Caco-2 (cell line): ENCODE measurements around the gene HSD17B10. TPM values are rescaled to one million over a fixed set of nuclear protein-coding genes. Genes with fewer than 3 reads are reported as not detected.

ENCODE experiments used
- BruUV-seq: library from RNA; stranded (reverse); fragments of 400-500 nt; replicated peaks from 2 replicates; lab custom pipeline; 2021; lab: Mats Ljungman, UMichigan
- CTCF ChIA-PET: fragments of 300-600 bp; sonication (Branson Sonifier 250); formaldehyde crosslinking; loops from one replicate; lab custom pipeline; 2022; ENCODE audit warnings: antibody characterized with exemption; lab: Charles Lee
- POLR2A ChIA-PET: fragments of 300-600 bp; sonication (Branson Sonifier 250); formaldehyde crosslinking; loops from one replicate; lab custom pipeline; 2022; ENCODE audit warnings: antibody characterized with exemption; lab: Charles Lee
- DNase-seq, 2 experiments: peaks; one replicate each; pipeline versions ENCODE4 v3.0.0 to v3.0.0-alpha.2; 2020 to 2022
- H3K27me3 ChIP-seq: replicated peaks from 2 replicates; pipeline ENCODE4 v1.6.0; 2011; ENCODE audit warnings: low read length; ENCODE audit not compliant: control insufficient read depth, insufficient read depth
- H3K36me3 ChIP-seq: 2 replicates; pipeline ENCODE4 v1.5.1; 2011; ENCODE audit warnings: low read length; ENCODE audit not compliant: control insufficient read depth, insufficient read depth
- H3K4me1 ChIP-seq: fragments of 250-450 bp; sonication (Bioruptor Pico); 2 replicates; pipeline ENCODE4 v1.5.1; 2020; ENCODE audit warnings: mild to moderate bottlenecking
- H3K4me3 ChIP-seq: 2 replicates; pipeline ENCODE4 v1.5.1; 2011; ENCODE audit warnings: low read depth, mild to moderate bottlenecking, control low read depth, low read length
- H3K9me3 ChIP-seq: fragments of 250-450 bp; sonication (Bioruptor Pico); 2 replicates; pipeline ENCODE4 v1.5.1; 2020; ENCODE audit warnings: mild to moderate bottlenecking, moderate library complexity
- H3K27ac Mint-ChIP-seq: one replicate; pipeline ENCODE4 v1.8.0; 2022; ENCODE audit warnings: mixed read lengths; ENCODE audit not compliant: unreplicated experiment
- H3K27me3 Mint-ChIP-seq: one replicate; pipeline ENCODE4 v1.8.0; 2022; ENCODE audit warnings: mixed read lengths; ENCODE audit not compliant: insufficient read depth, unreplicated experiment
- H3K36me3 Mint-ChIP-seq: one replicate; pipeline ENCODE4 v1.8.0; 2022; ENCODE audit warnings: mild to moderate bottlenecking, mixed read lengths; ENCODE audit not compliant: insufficient read depth, unreplicated experiment
- H3K4me1 Mint-ChIP-seq: one replicate; pipeline ENCODE4 v1.8.0; 2022; ENCODE audit warnings: low read depth, mixed read lengths; ENCODE audit not compliant: unreplicated experiment
- H3K4me3 Mint-ChIP-seq: one replicate; pipeline ENCODE4 v1.8.0; 2022; ENCODE audit warnings: mild to moderate bottlenecking, moderate library complexity, mixed read lengths; ENCODE audit not compliant: unreplicated experiment
- H3K9me3 Mint-ChIP-seq: one replicate; pipeline ENCODE4 v1.8.0; 2022; ENCODE audit warnings: mixed read lengths; ENCODE audit not compliant: unreplicated experiment
- CTCF ChIP-seq, 2 experiments: fragments of 200-600 bp in 1 of 2; IDR thresholded peaks; 1 replicate in 1 of 2; 2 replicates in 1 of 2; pipeline versions ENCODE4 v1.5.1 to v1.8.0; 2011 to 2022; ENCODE audit warnings: antibody characterized with exemption in 1 of 2, control low read depth in 1 of 2, inconsistent platforms in 1 of 2, low read depth in 1 of 2, low read length in 1 of 2, mild to moderate bottlenecking in 1 of 2, moderate library complexity in 1 of 2; ENCODE audit not compliant: insufficient read depth in 1 of 2, severe bottlenecking in 1 of 2, unreplicated experiment in 1 of 2
- intact Hi-C: fragments of 100-400 bp; cut with micrococcal nuclease; formaldehyde crosslinking; loops from one replicate; pipeline ENCODE4 v1.10.0; 2022; ENCODE audit not compliant: unreplicated experiment
- total RNA-seq: library from RNA; stranded (reverse); gene quantifications from 2 replicates; pipeline ENCODE4 v1.2.3, GENCODE V29; 2022

Gene HSD17B10
- total RNA-seq, 1 experiment from 2014 or later = 137 TPM

DNA sequence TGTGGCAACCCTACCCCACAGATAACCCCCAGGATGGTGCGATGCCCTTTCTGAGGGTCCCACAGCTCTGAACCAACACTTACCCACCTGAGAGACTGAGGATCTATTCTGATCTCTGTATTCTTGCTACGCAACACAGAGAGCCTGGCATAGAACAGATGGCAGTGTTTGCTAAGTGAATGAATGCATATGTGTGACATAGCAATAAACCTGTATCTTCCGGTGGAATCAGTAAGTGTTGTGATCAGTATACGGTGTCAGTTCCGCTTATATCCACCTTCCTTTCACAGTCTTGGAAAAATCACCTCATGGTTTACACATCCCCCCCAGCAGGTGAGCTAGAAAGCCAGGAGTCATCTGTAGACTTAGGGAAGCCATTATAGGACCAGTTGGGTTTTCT is 5.9 kb upstream of the HSD17B10 start:
- no peaks in the 10 kb centered on the region for H3K9me3 ChIP-seq
- no peaks in the 10 kb centered on the region for H3K4me1 Mint-ChIP-seq
- TF ChIP-seq CTCF (IDR thresholded peaks at IDR 0.05; ENCODE audit: insufficient read depth in 1 of 2, low read depth in 1 of 2, low read length in 1 of 2, severe bottlenecking in 1 of 2, unreplicated experiment in 1 of 2) = no peak
- POLR2A ChIA-PET = interaction anchor here (1.0 kb wide), 1 partner anchor 18 kb away, joined by 3 read pairs; the partner anchor contains the start of genes RIBC1 and SMC1A
- H3K36me3 Mint-ChIP-seq = no peaks in the 10 kb centered on the region
- H3K36me3 ChIP-seq = no peaks in the 10 kb centered on the region
- CTCF ChIA-PET = no interaction called here
- H3K4me3 Mint-ChIP-seq = peak overlapping the region; percentile 75
- DNase-seq = no peak
- H3K4me3 ChIP-seq = no peak overlapping the region
- intact Hi-C loops = loop anchor here (2.0 kb wide), 1 partner anchor 17 kb away; the partner anchor contains the start of genes RIBC1 and SMC1A
- H3K4me1 ChIP-seq = peaks cover under 1% of the 10 kb centered on the region; the same call in 1 of the 2 replicates
- no peak overlapping the region for H3K27ac Mint-ChIP-seq
- no peaks in the 10 kb centered on the region for H3K9me3 Mint-ChIP-seq
- no peaks in the 10 kb centered on the region for H3K27me3 ChIP-seq
- no peaks in the 10 kb centered on the region for H3K27me3 Mint-ChIP-seq
- BruUV-seq = no TSS peak

- Histone ChIP-seq H3K4me1 (peaks cover 7% of the 10 kb centered on the region; the same call in 1 of the 2 replicates), H3K9me3 (no peaks in the 10 kb centered on the region), H3K36me3 (no peaks in the 10 kb centered on the region), H3K27me3 (no peaks in the 10 kb centered on the region), H3K4me3 (no peak overlapping the region)
- CTCF ChIA-PET = no interaction called here
- intact Hi-C loops = no loop called here
- DNase-seq = no peak
- Mint-ChIP-seq H3K36me3 (peaks cover 5% of the 10 kb centered on the region), H3K4me3 (no peak overlapping the region), H3K27me3 (no peaks in the 10 kb centered on the region), H3K4me1 (peaks cover 7% of the 10 kb centered on the region), H3K27ac (no peak overlapping the region), H3K9me3 (no peaks in the 10 kb centered on the region)
- TF ChIP-seq CTCF (IDR thresholded peaks at IDR 0.05; ENCODE audit: insufficient read depth in 1 of 2, low read depth in 1 of 2, low read length in 1 of 2, severe bottlenecking in 1 of 2, unreplicated experiment in 1 of 2) = no peak
- POLR2A ChIA-PET = no interaction called here
- no TSS peak for BruUV-seq
These were observed 4.7 kb upstream of the HSD17B10 start for GRCh38 chrX:53438832-53439230.

DNA sequence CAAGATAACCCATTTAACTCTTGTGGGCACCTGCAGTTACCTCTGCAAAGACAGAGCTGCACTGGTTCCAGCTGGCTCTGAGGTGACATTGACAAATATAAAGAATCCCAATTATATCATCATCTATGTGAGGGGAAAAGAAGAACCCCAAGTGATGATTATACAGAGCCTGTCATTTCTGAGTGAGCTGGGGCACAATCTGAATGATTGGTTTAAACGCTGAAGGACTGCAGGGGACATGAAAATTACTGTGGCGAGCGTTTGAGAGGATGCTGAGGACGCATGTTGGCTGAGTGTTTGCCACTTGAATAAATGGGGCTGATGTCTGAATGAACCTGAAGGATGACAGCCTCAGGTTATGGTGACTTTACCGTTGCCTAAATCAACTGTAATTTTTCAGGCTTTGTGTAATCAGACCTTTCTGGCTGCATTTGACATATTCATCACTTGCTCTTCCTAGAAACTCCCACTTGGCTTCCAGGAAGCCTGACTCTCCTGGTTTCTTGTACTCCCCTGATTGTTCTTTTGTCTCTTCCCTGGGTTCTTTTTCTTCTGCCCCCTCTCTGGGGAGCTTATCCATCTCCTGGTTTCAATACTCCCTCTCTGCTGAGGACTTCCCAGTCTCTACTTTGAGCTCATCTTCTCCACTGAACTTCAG is 4.1 kb upstream of the HSD17B10 start:
- ChIA-PET POLR2A (no interaction called here), CTCF (no interaction called here)
- DNase-seq = no peak
- Histone ChIP-seq H3K4me1 (peaks cover 7% of the 10 kb centered on the region; the same call in 1 of the 2 replicates), H3K36me3 (no peaks in the 10 kb centered on the region), H3K27me3 (no peaks in the 10 kb centered on the region), H3K9me3 (no peaks in the 10 kb centered on the region), H3K4me3 (no peak overlapping the region)
- peaks cover 8% of the 10 kb centered on the region for H3K36me3 Mint-ChIP-seq
- H3K4me1 Mint-ChIP-seq = peaks cover 7% of the 10 kb centered on the region
- intact Hi-C loops = no loop called here
- no peak overlapping the region for H3K4me3 Mint-ChIP-seq
- no peak overlapping the region for H3K27ac Mint-ChIP-seq
- H3K9me3 Mint-ChIP-seq = no peaks in the 10 kb centered on the region
- no peak for TF ChIP-seq CTCF (IDR thresholded peaks at IDR 0.05; ENCODE audit: insufficient read depth in 1 of 2, low read depth in 1 of 2, low read length in 1 of 2, severe bottlenecking in 1 of 2, unreplicated experiment in 1 of 2)
- BruUV-seq = no TSS peak
- H3K27me3 Mint-ChIP-seq = no peaks in the 10 kb centered on the region
